MM.1S (cell line): Measurements from ENCODE around the gene CTU2.

Source experiments
- DNase-seq: peaks from one replicate; pipeline ENCODE4 v3.0.0-alpha.2; 2015
- H2AFZ ChIP-seq: fragments of 300-600 bp; sonication (generic); 2 replicates; pipeline ENCODE4 v1.6.0; 2016; ENCODE audit warnings: antibody characterized with exemption, low read length
- H3F3A ChIP-seq: fragments of 300-600 bp; sonication (generic); 2 replicates; pipeline ENCODE4 v1.6.1; 2016; ENCODE audit warnings: mild to moderate bottlenecking, antibody characterized with exemption, low read length, moderate library complexity, mixed read lengths; ENCODE audit not compliant: insufficient read depth
- H3K27ac ChIP-seq: fragments of 300-600 bp; sonication (generic); 2 replicates; pipeline ENCODE4 v1.5.1; 2016; ENCODE audit warnings: mild to moderate bottlenecking, low read length
- H3K27me3 ChIP-seq: fragments of 300-600 bp; sonication (generic); replicated peaks from 2 replicates; pipeline ENCODE4 v1.6.0; 2016; ENCODE audit warnings: low read length; ENCODE audit not compliant: insufficient read depth
- H3K36me3 ChIP-seq: fragments of 300-600 bp; sonication (generic); replicated peaks from 2 replicates; pipeline ENCODE4 v1.6.1; 2016; ENCODE audit warnings: mild to moderate bottlenecking, low read length, mixed read lengths; ENCODE audit not compliant: insufficient read depth
- H3K4me1 ChIP-seq: fragments of 300-600 bp; sonication (generic); 2 replicates; pipeline ENCODE4 v1.6.1; 2016; ENCODE audit warnings: low read length, mixed read lengths
- H3K4me2 ChIP-seq: fragments of 300-600 bp; sonication (generic); 2 replicates; pipeline ENCODE4 v1.6.0; 2016; ENCODE audit warnings: low read depth, low read length
- H3K4me3 ChIP-seq: fragments of 300-600 bp; sonication (generic); 2 replicates; pipeline ENCODE4 v1.5.1; 2016; ENCODE audit warnings: low read length, mixed read lengths
- H3K79me2 ChIP-seq: fragments of 300-600 bp; sonication (generic); 2 replicates; pipeline ENCODE4 v1.6.1; 2016; ENCODE audit warnings: mixed run types, low read length, mixed read lengths
- H3K9ac ChIP-seq: fragments of 300-600 bp; sonication (generic); 2 replicates; pipeline ENCODE4 v1.6.1; 2016; ENCODE audit warnings: low read length, mixed read lengths
- H3K9me2 ChIP-seq: fragments of 300-600 bp; sonication (generic); replicated peaks from 2 replicates; pipeline ENCODE4 v1.6.1; 2016; ENCODE audit warnings: mild to moderate bottlenecking, low read length, mixed read lengths; ENCODE audit not compliant: insufficient read depth
- H3K9me3 ChIP-seq: fragments of 300-600 bp; sonication (generic); replicated peaks from 2 replicates; pipeline ENCODE4 v1.6.1; 2016; ENCODE audit warnings: mild to moderate bottlenecking, low read length, mixed read lengths; ENCODE audit not compliant: insufficient read depth
- H4K20me1 ChIP-seq: fragments of 300-600 bp; sonication (generic); 2 replicates; pipeline ENCODE4 v1.6.1; 2016; ENCODE audit warnings: mild to moderate bottlenecking, low read length, moderate library complexity, mixed read lengths; ENCODE audit not compliant: insufficient read depth
- EZH2 ChIP-seq: fragments of 300-600 bp; sonication (generic); optimal IDR thresholded peaks from 2 replicates; pipeline ENCODE3; 2017; ENCODE audit warnings: low read depth, mild to moderate bottlenecking, antibody characterized with exemption, low read length, mixed read lengths
- EZH2phosphoT487 ChIP-seq: fragments of 300-600 bp; sonication (generic); IDR thresholded peaks from 2 replicates; pipeline ENCODE4 v1.6.1; 2018; ENCODE audit warnings: antibody characterized with exemption, low read length
- TF ChIP-seq, protein P1 (sequence below): fragments of 300-600 bp; sonication (generic); IDR thresholded peaks from 2 replicates; pipeline ENCODE4 v1.5.1; 2016; ENCODE audit warnings: antibody characterized with exemption, low read length, mixed read lengths

CTU2 gene

DNA sequence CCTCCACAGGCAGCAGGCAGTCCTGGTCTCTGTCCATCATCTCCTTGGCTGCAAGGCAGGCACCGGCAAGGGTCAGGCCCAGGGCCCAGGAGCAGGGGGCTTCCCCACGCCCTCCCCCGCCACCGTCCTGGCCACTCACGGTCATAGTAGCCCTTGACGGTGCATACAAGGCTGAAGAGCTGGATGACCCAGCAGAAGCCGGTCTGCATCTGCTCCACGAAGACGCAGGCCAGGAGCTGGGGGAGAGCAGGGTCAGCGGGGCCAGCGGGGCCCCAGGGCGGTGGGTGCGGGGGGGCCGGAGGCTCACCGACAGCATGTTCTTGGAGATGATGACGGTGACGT, 20.1 kb downstream of the CTU2 start:
- Histone ChIP-seq H3K27me3 (no peaks in the 10 kb centered on the region), H3K9me2 (no peaks in the 10 kb centered on the region), H4K20me1 (no peaks in the 10 kb centered on the region), H3K27ac (no peak overlapping the region), H3F3A (no peaks in the 10 kb centered on the region), H3K9me3 (no peaks in the 10 kb centered on the region), H3K36me3 (no peaks in the 10 kb centered on the region), H3K9ac (no peak overlapping the region), H3K4me2 (no peak overlapping the region), H3K4me1 (no peaks in the 10 kb centered on the region), H3K79me2 (peaks cover 5% of the 10 kb centered on the region), H3K4me3 (no peak overlapping the region), H2AFZ (no peak overlapping the region)
- TF ChIP-seq EZH2phosphoT487 (no peak), EZH2 (no peak)
- TF ChIP-seq, protein P1, sequence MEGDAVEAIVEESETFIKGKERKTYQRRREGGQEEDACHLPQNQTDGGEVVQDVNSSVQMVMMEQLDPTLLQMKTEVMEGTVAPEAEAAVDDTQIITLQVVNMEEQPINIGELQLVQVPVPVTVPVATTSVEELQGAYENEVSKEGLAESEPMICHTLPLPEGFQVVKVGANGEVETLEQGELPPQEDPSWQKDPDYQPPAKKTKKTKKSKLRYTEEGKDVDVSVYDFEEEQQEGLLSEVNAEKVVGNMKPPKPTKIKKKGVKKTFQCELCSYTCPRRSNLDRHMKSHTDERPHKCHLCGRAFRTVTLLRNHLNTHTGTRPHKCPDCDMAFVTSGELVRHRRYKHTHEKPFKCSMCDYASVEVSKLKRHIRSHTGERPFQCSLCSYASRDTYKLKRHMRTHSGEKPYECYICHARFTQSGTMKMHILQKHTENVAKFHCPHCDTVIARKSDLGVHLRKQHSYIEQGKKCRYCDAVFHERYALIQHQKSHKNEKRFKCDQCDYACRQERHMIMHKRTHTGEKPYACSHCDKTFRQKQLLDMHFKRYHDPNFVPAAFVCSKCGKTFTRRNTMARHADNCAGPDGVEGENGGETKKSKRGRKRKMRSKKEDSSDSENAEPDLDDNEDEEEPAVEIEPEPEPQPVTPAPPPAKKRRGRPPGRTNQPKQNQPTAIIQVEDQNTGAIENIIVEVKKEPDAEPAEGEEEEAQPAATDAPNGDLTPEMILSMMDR = no peak
- DNase-seq = no peak

DNA sequence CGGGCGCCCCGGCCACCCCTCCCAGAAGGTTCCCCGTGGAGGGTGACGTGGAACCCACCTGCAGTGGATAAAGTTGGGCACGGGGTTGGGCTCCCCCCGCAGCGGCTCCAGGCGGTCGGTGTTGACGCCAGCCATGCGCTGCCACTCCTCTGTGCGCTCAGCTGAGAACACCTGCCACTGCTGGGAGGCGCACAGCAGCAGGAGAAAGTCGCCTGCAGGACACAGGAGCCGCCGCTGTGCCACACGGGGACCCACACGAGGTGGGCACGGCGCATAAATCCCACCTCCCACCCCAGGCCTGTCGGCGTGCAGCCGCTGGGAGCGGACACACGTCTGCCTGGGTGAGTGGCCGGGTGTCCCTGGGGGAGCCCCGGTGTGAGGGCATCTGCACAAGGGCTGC, 20.7 kb downstream of the CTU2 start:
- H3K79me2 ChIP-seq = peaks cover 6% of the 10 kb centered on the region
- no peaks in the 10 kb centered on the region for H3K9me2 ChIP-seq
- H2AFZ ChIP-seq = no peak overlapping the region
- no peak for DNase-seq
- no peak overlapping the region for H3K4me3 ChIP-seq
- H3K4me1 ChIP-seq = no peaks in the 10 kb centered on the region
- H3K9me3 ChIP-seq = no peaks in the 10 kb centered on the region
- no peak for TF ChIP-seq EZH2phosphoT487
- TF ChIP-seq, protein P1 = no peak
- TF ChIP-seq EZH2 = no peak
- H3K36me3 ChIP-seq = no peaks in the 10 kb centered on the region
- H3K27ac ChIP-seq = no peak overlapping the region
- no peaks in the 10 kb centered on the region for H3K27me3 ChIP-seq
- no peak overlapping the region for H3K4me2 ChIP-seq
- no peaks in the 10 kb centered on the region for H4K20me1 ChIP-seq
- no peaks in the 10 kb centered on the region for H3F3A ChIP-seq
- no peak overlapping the region for H3K9ac ChIP-seq

DNA sequence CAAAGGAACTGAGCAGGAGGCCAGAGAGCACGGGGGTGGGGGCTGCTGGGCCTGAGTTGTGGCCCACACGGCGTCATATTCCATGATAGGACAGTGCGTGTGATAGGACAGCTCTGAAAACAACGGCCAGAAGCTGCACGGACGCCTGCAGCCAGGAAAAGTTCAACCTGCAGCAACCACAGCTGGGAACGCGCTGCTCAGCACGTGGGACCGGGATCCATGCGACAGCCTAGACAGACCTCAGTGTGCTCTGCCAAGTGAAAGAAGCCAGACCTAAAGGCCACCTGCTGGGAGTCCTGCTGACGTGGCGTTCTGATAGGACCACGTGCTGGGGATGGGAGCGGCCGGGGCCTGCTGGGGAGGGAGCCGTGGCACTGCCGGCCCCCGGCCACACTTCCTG, 21.6 kb downstream of the CTU2 start:
- no peaks in the 10 kb centered on the region for H3F3A ChIP-seq
- no peaks in the 10 kb centered on the region for H4K20me1 ChIP-seq
- no peak overlapping the region for H3K27ac ChIP-seq
- no peak overlapping the region for H3K9ac ChIP-seq
- no peak overlapping the region for H2AFZ ChIP-seq
- H3K4me1 ChIP-seq = no peaks in the 10 kb centered on the region
- H3K4me3 ChIP-seq = no peak overlapping the region
- H3K9me2 ChIP-seq = no peaks in the 10 kb centered on the region
- H3K27me3 ChIP-seq = no peaks in the 10 kb centered on the region
- no peak for DNase-seq
- peaks cover 6% of the 10 kb centered on the region for H3K79me2 ChIP-seq
- H3K9me3 ChIP-seq = no peaks in the 10 kb centered on the region
- TF ChIP-seq EZH2 = no peak
- TF ChIP-seq, protein P1 = no peak
- no peaks in the 10 kb centered on the region for H3K36me3 ChIP-seq
- H3K4me2 ChIP-seq = no peak overlapping the region
